ENCODE measurements around the gene PDLIM1.
"Not testable (repeated sequence)": the region's sequence is repeated elsewhere in the genome, so short reads cannot be mapped to it uniquely, and the experiment has no call there.

The PDLIM1 gene

DNA sequence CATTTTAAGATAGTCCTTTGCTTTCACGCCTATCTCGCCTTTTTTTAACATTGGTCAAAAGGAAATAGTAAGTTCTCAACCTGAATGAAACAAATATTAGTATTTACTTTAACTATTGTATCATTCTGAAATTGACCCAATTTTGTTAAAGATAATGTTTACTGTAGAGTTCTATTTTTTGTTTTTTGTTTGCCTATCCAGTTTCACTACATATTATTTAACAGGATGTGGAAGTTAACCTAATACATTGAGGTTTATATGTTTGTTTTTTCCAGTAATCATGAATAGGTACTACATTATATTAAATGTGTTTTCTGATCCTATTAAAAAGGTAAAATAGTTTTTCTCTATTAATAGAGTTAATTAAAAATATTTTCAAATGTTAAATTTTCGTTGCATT lies 70.3 kb downstream of the PDLIM1 start:
- no peak overlapping the region for H3K4me3 ChIP-seq (ENCODE audit: low read depth, low read length)
- TF ChIP-seq, protein P1, sequence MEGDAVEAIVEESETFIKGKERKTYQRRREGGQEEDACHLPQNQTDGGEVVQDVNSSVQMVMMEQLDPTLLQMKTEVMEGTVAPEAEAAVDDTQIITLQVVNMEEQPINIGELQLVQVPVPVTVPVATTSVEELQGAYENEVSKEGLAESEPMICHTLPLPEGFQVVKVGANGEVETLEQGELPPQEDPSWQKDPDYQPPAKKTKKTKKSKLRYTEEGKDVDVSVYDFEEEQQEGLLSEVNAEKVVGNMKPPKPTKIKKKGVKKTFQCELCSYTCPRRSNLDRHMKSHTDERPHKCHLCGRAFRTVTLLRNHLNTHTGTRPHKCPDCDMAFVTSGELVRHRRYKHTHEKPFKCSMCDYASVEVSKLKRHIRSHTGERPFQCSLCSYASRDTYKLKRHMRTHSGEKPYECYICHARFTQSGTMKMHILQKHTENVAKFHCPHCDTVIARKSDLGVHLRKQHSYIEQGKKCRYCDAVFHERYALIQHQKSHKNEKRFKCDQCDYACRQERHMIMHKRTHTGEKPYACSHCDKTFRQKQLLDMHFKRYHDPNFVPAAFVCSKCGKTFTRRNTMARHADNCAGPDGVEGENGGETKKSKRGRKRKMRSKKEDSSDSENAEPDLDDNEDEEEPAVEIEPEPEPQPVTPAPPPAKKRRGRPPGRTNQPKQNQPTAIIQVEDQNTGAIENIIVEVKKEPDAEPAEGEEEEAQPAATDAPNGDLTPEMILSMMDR (IDR thresholded peaks at IDR 0.05; ENCODE audit: low read depth, low read length): no peak

DNA sequence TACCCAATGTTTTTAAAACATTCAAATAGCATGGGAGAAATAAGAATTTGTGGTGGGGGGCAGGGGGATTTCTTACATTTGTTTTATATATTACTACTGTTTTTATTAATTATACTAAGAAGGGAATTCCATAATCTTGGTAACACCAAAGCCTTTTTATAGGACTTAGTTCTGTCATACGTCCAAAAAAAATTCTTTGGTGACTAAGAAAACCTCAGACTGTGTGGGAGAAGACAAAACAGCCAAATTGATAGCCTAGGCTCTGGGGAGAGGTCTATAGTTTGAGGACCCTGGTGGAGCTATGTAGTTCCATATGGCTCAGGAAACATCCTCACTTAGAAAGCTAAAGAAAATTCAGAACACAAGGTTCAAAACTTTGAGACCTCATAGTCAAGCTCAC lies 73.3 kb downstream of the PDLIM1 start:
- H3K4me3 ChIP-seq (ENCODE audit: low read depth, low read length): no peak overlapping the region
- TF ChIP-seq, protein P1 (IDR thresholded peaks at IDR 0.05; ENCODE audit: low read depth, low read length): no peak

DNA sequence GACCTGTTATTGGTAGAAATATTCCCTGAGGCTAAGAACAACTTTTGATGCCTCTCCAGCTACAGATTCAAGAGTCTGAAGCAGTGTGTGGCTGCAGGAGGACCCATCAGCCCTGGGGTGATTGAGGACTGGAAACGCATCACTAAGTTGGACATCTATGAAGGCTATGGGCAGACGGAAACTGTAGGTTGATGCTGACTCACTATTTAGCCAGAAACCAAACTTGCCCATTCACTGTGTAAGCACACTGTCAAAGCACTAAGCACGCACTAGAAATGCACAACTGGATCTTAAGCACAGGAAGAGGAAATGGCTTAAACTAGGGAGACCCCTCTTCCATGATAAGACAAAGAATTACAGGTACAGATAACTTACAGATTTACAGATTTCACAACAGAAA lies 76.0 kb downstream of the PDLIM1 start:
- TF ChIP-seq, protein P1 (IDR thresholded peaks at IDR 0.05; ENCODE audit: low read depth, low read length): no peak

DNA sequence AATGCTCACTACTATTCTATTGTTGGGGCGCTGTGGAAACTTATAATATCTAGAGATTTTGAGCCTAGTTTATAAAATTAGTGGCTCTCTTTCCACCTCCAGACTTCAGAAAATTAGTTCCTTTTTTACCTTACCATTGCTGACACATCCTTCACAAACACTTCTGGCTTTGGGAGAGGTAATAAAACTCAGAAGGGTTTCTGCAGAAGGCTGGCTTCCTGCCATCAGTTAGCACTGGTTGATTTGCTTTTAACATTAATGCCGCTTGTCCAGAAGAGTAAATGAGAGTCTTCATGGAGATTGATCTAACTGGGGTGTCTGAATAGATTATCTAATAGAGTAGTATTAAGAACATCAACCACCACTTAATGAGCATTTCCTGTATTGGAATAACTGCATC lies 76.4 kb downstream of the PDLIM1 start:
- TF ChIP-seq, protein P1 (IDR thresholded peaks at IDR 0.05; ENCODE audit: low read depth, low read length): no peak

More for the DNA sequence above, 76.0 kb downstream of the PDLIM1 start:
- no peak overlapping the region for H3K4me3 ChIP-seq (ENCODE audit: low read depth, low read length)

DNA sequence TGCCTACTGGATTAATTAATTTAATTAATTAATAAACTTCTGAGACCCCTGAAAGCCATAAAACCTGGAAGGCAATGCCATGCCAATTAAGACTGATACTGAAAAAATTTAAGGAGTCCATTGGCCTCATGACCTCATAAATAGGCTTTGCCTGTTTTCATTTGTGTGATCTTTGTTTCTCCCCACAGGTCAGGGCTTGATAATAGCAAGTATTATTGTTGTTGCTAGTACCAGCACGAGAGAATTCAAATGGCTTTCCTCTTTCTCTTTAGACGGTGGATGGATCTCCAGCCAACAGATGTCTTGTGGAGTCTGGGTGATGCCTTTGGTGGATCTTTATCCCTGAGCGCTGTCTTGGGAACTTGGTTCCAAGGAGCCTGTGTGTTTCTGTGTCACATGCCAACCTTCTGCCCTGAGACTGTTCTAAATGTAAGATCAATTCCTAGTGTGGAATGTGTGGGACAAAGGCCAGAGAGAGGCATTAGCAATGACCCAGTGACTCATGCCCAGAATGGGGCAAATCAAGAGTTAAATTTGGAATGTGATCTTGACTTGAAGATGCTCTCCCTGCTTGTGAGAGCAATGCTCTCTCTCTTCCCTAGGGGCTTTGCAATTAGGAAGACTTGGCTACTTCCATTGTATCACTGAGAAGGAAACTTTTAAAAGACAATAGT lies 79.1 kb downstream of the PDLIM1 start:
- TF ChIP-seq, protein P1 (IDR thresholded peaks at IDR 0.05; ENCODE audit: low read depth, low read length): no peak
- no peak overlapping the region for H3K4me3 ChIP-seq (ENCODE audit: low read depth, low read length)

More for the DNA sequence above, 76.4 kb downstream of the PDLIM1 start:
- no peak overlapping the region for H3K4me3 ChIP-seq (ENCODE audit: low read depth, low read length)

DNA sequence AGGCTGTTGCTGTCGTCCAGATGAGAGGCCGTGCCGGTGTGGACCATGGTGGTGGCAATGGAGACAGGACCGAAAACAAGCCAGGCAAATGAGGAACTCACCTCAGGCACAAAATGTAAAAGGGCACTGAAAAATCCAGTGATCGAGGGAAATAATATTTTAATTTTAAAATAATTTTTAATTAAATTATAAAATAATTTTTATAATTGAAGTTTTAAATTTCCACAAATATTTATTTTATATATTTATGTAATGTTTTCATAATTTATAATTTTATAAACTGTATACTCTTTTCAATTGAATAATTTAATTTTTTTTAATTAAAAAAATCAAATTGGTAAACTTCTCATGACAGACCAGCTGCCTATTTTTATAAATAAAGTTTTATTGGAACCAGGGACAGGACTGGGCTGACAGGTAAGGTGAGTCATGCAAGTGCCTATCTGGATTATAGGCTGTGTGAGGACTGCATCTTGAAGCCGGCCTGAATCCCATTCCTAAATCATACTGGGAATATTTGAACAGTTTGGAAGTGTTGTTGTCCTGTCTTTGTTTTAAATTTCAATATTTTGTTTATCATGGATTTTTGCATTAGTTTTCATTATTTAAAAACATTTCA lies 81.2 kb downstream of the PDLIM1 start:
- H3K4me3 ChIP-seq (ENCODE audit: low read depth, low read length): no peak overlapping the region
- TF ChIP-seq, protein P1 (IDR thresholded peaks at IDR 0.05; ENCODE audit: low read depth, low read length): no peak

DNA sequence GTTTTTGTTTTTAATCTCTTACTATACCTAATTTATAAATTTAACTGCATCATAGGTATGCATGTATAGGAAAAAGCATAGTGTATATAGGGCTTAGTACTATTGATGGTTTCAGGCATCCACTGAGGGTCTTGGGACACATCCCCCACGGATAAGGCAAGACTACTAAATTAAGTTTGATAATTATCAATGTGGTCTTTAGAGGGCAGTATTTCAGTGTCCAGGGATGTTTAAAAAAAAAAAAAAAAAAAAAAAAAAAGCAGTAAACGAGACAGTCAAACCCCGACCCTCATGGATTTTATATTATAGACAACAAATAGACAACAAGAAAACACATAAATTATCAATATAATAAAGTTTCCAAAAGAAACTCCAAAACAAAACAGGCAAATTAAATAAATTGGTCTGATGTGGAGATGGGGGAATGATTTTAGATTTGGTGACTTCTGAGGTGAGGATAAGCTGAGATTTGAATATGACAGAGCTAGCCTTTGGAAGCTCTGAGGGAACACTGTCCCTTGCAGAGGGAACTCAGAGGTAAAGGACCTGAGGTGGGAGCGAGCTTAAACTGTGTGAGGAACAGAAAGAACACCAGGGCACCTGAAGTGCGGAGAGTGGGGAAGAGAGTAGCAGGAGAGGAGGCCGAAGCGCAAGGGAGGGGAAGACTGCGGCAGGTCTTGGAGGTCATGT lies 82.0 kb downstream of the PDLIM1 start:
- no peak overlapping the region for H3K4me3 ChIP-seq (ENCODE audit: low read depth, low read length)
- TF ChIP-seq, protein P1 (IDR thresholded peaks at IDR 0.05; ENCODE audit: low read depth, low read length): no peak; the same call in 1 of the 2 replicates

DNA sequence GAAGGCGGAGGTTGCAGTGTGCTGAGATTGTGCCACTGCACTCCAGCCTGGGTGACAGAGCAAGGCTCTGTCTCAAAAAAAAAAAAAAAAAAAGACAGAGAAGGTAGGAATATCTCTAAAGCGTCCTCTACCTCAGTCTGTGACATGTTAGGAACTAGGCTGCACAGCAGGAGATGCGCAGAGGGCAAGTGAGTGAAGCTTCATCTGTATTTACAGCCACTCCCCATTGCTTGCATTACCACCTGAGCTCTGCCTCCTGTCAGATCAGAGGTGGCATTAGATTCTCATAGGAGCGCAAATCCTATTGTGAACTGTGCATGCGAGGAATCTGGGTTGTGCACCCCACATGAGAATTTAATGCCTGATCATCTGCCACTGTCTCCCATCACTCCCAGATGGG lies 87.9 kb downstream of the PDLIM1 start:
- H3K4me3 ChIP-seq (ENCODE audit: low read depth, low read length): not testable (repeated sequence)

All from WI38 (cell line).